GM18498 (cell line): Measurements from ENCODE around the gene PPP2R5C.
"Not testable (repeated sequence)": the region's sequence is repeated elsewhere in the genome, so short reads cannot be mapped to it uniquely, and the experiment has no call there.

Experiments used
- ATAC-seq: cut with Tn5 transposase; IDR thresholded peaks from one replicate; pipeline ENCODE4 v1.9.1; 2021; ENCODE audit warnings: mild to moderate bottlenecking, moderate library complexity; ENCODE audit not compliant: unreplicated experiment

Gene PPP2R5C

GRCh38 chr14:101780390-101780789 is 18.9 kb downstream of the PPP2R5C start:
- ATAC-seq = no peak

- ATAC-seq = no peak
These were observed 19.4 kb downstream of the PPP2R5C start for GRCh38 chr14:101780887-101781239.

GRCh38 chr14:101781240-101782061 is 19.9 kb downstream of the PPP2R5C start:
- ATAC-seq = no peak

- no peak for ATAC-seq
These were observed 21.9 kb downstream of the PPP2R5C start for GRCh38 chr14:101783260-101784016.

- no peak for ATAC-seq
These were observed 23.1 kb downstream of the PPP2R5C start for GRCh38 chr14:101784631-101785030.

GRCh38 chr14:101788016-101788635 is 26.6 kb downstream of the PPP2R5C start:
- ATAC-seq = no peak

GRCh38 chr14:101789222-101789621 is 27.7 kb downstream of the PPP2R5C start:
- ATAC-seq = no peak

GRCh38 chr14:101790232-101790631 is 28.7 kb downstream of the PPP2R5C start:
- no peak for ATAC-seq

GRCh38 chr14:101791919-101792572 is 30.5 kb downstream of the PPP2R5C start:
- no peak for ATAC-seq

- no peak for ATAC-seq
These were observed 34.5 kb downstream of the PPP2R5C start for GRCh38 chr14:101796016-101796415.

- ATAC-seq = no peak
These were observed 35.0 kb downstream of the PPP2R5C start for GRCh38 chr14:101796479-101796878.

- ATAC-seq = no peak
These were observed 36.3 kb downstream of the PPP2R5C start for GRCh38 chr14:101797856-101798255.

- not testable (repeated sequence) for ATAC-seq
These were observed 42.9 kb downstream of the PPP2R5C start for GRCh38 chr14:101804373-101804772.

GRCh38 chr14:101806252-101806651 is 44.7 kb downstream of the PPP2R5C start:
- ATAC-seq = not testable (repeated sequence)

GRCh38 chr14:101808020-101808641 is 46.6 kb downstream of the PPP2R5C start:
- no peak for ATAC-seq

- no peak for ATAC-seq
These were observed 47.6 kb downstream of the PPP2R5C start for GRCh38 chr14:101808894-101809670.

- peak; percentile 89 for ATAC-seq
These were observed 48.4 kb downstream of the PPP2R5C start for GRCh38 chr14:101809671-101810514.

GRCh38 chr14:101810897-101811621 is 49.5 kb downstream of the PPP2R5C start:
- ATAC-seq = no peak
